Pancreas (tissue), 10 donors: ENCODE results near the gene ZBTB43. TPM values are rescaled to one million over a fixed set of nuclear protein-coding genes. Genes with fewer than 3 reads are reported as not detected.

Source experiments
- ATAC-seq, 4 donors: fragments of 200-7000 bp; cut with Tn5 transposase; one replicate each; pipeline versions ENCODE4 v1.8.0 to v1.9.1; 2020; ENCODE audit warnings: mild to moderate bottlenecking in 4 of 4, moderate library complexity in 4 of 4
- DNase-seq, 6 donors: peaks; one replicate each; pipeline ENCODE4 v3.0.0-alpha.2; 2020
- FAIRE-seq: peaks from 2 replicates; lab custom pipeline; 2012; peaks lifted over from hg19 to GRCh38; lab: Jason Lieb, UNC
- H3K27ac ChIP-seq, 4 donors: fragments of 200-600 bp; sonication (generic); 1 replicate in 3 of 4; 2 replicates in 1 of 4; pipeline versions ENCODE4 v1.5.0 to v1.8.0; 2020
- H3K27me3 ChIP-seq, 4 donors: fragments of 200-600 bp; one replicate each; pipeline ENCODE4 v1.8.0; 2021
- H3K36me3 ChIP-seq, 3 donors: fragments of 200-600 bp; sonication (generic) in 1 of 3; one replicate each; pipeline versions ENCODE4 v1.5.0 to v1.8.0; 2020 to 2021
- H3K4me1 ChIP-seq, 3 donors: fragments of 200-600 bp; one replicate each; pipeline ENCODE4 v1.8.0; 2021
- H3K4me3 ChIP-seq, 4 donors: fragments of 200-600 bp; sonication (generic) in 2 of 4; one replicate each; pipeline versions ENCODE4 v1.5.0 to v1.8.0; 2020 to 2021
- H3K9me3 ChIP-seq, 4 donors: fragments of 200-600 bp; one replicate each; pipeline ENCODE4 v1.8.0; 2021
- WGBS, 2 donors: extraction: QIAGEN DNeasy Blood & Tissue Kit; methylation state at CpG; one replicate each; pipeline ENCODE4 v1.1.7; 2013; 5-methylcytosine and 5-hydroxymethylcytosine counted together
- intact Hi-C, 3 donors: fragments of 100-400 bp; cut with DNase I; formaldehyde crosslinking; loops; one replicate each; pipeline versions ENCODE4 v1.11.1 to v1.14.2; 2022
- polyA plus RNA-seq, 2 donors: library from polyadenylated mRNA; stranded (reverse); fragments of 200-250 nt; gene quantifications; one replicate each; pipeline ENCODE4 v1.2.3, GENCODE V29; 2013
- total RNA-seq, 6 donors: library from RNA; stranded (reverse); fragmentation: NEBNext Ultra II Directional in 4 of 6; extraction: Animal tissue kit (Norgen Biotek cat#: 25700) in 4 of 6; gene quantifications; one replicate each; pipeline versions ENCODE4 v1.2.1 to v1.2.4, GENCODE V29; 2021 to 2023
- TF ChIP-seq, protein P1 (sequence below), 4 donors: fragments of 200-600 bp; sonication (generic) in 3 of 4; IDR thresholded peaks; one replicate each; pipeline versions ENCODE4 v1.5.0 to v1.8.0; 2021; ENCODE audit warnings: antibody characterized with exemption in 4 of 4
- donor health status: healthy with polysubstance abuse.
- donor health status: DM: no; HTN: no; CAD: no; lungs with moderate emphysema.
- donor health status: DM: no; HTN: no; CAD: no.
- donor health status: control.
- donor health status: control.
- donor health status: Bipolar disorder and iron deficiency.
- donor health status: DM: yes; HTN: yes; CAD: no.
- donor health status: DM: no; HTN: no; CAD: no.
- donor health status: DM: no; HTN: no; CAD: no.
- donor health status: DM: yes; HTN: yes; CAD: no.

Gene ZBTB43
- total and polyA plus RNA-seq, 8 donors, result 2.2 to 8.5 (median 5.7) TPM

DNA sequence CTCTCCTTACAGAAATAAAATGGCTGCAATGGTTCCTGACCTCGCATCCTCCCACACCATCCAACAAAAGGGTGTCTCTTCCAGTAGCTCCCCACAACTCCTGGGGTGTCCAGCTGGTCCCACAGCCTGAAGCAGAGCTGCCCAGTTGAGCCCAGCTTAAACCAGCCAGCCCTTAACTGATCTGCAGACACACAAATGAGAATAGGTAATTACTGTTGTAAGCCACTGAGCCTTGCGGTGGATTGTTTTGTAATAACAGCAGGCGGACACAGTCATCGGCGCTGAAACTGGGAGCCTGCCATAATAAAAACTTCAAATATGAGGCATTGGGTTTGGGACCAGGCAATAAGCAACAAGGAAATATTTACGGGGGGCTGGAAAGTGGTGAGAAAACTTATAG is 10.4 kb upstream of the ZBTB43 start:
- H3K27me3 ChIP-seq, result no peaks in the 10 kb centered on the region
- H3K27ac ChIP-seq, result no peak overlapping the region
- WGBS, 2 donors, result 82 to 83% methylated on average over 6 of the region's 6 CpGs
- ATAC-seq (no peak), FAIRE-seq (no peak), DNase-seq (no peak)
- H3K36me3 ChIP-seq, result no peaks in the 10 kb centered on the region
- H3K4me3 ChIP-seq, result no peak overlapping the region
- H3K4me1 ChIP-seq, result no peaks in the 10 kb centered on the region
- no peaks in the 10 kb centered on the region for H3K9me3 ChIP-seq
- intact Hi-C loops, result no loop called here
- TF ChIP-seq, protein P1, sequence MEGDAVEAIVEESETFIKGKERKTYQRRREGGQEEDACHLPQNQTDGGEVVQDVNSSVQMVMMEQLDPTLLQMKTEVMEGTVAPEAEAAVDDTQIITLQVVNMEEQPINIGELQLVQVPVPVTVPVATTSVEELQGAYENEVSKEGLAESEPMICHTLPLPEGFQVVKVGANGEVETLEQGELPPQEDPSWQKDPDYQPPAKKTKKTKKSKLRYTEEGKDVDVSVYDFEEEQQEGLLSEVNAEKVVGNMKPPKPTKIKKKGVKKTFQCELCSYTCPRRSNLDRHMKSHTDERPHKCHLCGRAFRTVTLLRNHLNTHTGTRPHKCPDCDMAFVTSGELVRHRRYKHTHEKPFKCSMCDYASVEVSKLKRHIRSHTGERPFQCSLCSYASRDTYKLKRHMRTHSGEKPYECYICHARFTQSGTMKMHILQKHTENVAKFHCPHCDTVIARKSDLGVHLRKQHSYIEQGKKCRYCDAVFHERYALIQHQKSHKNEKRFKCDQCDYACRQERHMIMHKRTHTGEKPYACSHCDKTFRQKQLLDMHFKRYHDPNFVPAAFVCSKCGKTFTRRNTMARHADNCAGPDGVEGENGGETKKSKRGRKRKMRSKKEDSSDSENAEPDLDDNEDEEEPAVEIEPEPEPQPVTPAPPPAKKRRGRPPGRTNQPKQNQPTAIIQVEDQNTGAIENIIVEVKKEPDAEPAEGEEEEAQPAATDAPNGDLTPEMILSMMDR (IDR thresholded peaks at IDR 0.05), result no peak

DNA sequence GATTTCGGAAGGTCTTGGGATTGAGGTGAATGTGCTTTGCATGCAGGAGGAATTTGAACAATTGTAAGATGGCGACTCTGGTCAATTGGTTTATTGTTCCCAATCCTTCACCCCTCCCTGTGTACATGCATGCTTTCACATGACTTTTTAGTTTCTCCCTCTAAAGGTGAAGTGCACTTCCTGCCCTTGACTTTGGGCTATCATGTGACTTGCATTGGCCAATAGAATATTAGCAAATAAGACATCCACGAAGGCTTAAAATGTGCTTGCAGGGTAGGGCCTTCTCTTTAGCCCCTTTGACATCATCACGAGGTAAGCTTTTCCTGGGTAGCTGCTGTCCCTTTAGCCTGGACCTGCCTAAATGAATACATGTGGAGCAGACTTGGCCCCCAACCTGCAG is 8.1 kb upstream of the ZBTB43 start:
- FAIRE-seq, result no peak
- TF ChIP-seq, protein P1 (IDR thresholded peaks at IDR 0.05), result no peak

DNA sequence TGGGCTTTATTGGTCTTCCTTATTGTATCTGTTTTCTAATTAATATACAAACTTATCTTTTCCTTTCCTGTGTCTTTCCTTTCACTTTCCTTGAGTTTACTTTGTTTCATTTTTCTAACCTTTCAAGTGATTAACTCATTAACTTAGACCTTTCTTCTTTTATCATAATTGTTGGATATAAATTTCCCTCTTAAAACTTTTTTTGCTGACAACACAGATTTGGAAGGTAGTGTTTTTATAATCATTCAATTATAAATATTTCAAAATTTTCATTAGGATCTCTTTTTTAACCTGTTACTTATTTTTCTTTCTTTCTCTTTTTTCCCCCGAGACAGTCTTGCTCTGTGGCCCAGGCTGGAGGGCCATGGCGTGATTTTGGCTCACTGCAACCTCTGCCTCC is 6.9 kb upstream of the ZBTB43 start:
- intact Hi-C loops, result no loop called here
- TF ChIP-seq, protein P1 (IDR thresholded peaks at IDR 0.05), result no peak
- Histone ChIP-seq H3K27ac (no peak overlapping the region), H3K4me3 (no peak overlapping the region), H3K9me3 (no peaks in the 10 kb centered on the region), H3K36me3 (no peaks in the 10 kb centered on the region), H3K27me3 (no peaks in the 10 kb centered on the region), H3K4me1 (no peaks in the 10 kb centered on the region)
- ATAC-seq (no peak), FAIRE-seq (no peak), DNase-seq (no peak)
- 59 to 73% methylated on average over 2 of the region's 2 CpGs for WGBS, 2 donors

More for the DNA sequence above, 8.1 kb upstream of the ZBTB43 start:
- intact Hi-C loops, result no loop called here
- 68% methylated on average over 4 of the region's 4 CpGs for WGBS, 2 donors
- H3K4me1 ChIP-seq, result no peaks in the 10 kb centered on the region
- H3K27me3 ChIP-seq, result no peaks in the 10 kb centered on the region
- no peak overlapping the region for H3K27ac ChIP-seq
- no peak for DNase-seq
- no peaks in the 10 kb centered on the region for H3K36me3 ChIP-seq
- no peaks in the 10 kb centered on the region for H3K9me3 ChIP-seq
- ATAC-seq, result no peak
- no peak overlapping the region for H3K4me3 ChIP-seq

DNA sequence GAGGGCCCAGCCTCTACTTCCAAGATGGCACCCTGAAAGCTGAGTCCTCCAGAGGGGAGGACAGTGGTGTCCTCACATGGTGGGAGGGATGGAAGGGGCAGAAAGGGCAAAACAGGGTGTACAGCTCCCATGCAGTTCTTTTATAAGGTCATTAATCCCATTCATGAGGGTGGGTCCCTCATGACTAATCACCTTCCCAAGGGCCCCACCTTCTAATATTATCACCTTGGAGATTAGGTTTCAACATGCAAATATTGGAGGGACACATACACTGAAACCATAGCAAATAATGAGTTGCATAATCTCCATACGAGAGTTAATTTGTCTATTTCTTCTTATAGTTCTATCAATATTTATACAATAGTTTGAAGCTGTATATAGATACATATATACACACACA is 5.8 kb upstream of the ZBTB43 start:
- ATAC-seq (no peak), FAIRE-seq (no peak), DNase-seq (no peak)
- no peaks in the 10 kb centered on the region for H3K4me1 ChIP-seq
- H3K36me3 ChIP-seq, result no peaks in the 10 kb centered on the region
- TF ChIP-seq, protein P1 (IDR thresholded peaks at IDR 0.05), result no peak
- no peaks in the 10 kb centered on the region for H3K27me3 ChIP-seq
- no peaks in the 10 kb centered on the region for H3K9me3 ChIP-seq
- H3K27ac ChIP-seq, result no peak overlapping the region
- H3K4me3 ChIP-seq, result no peak overlapping the region
- 50 to 59% methylated on average over 1 of the region's 1 CpG for WGBS, 2 donors
- intact Hi-C loops, result no loop called here

DNA sequence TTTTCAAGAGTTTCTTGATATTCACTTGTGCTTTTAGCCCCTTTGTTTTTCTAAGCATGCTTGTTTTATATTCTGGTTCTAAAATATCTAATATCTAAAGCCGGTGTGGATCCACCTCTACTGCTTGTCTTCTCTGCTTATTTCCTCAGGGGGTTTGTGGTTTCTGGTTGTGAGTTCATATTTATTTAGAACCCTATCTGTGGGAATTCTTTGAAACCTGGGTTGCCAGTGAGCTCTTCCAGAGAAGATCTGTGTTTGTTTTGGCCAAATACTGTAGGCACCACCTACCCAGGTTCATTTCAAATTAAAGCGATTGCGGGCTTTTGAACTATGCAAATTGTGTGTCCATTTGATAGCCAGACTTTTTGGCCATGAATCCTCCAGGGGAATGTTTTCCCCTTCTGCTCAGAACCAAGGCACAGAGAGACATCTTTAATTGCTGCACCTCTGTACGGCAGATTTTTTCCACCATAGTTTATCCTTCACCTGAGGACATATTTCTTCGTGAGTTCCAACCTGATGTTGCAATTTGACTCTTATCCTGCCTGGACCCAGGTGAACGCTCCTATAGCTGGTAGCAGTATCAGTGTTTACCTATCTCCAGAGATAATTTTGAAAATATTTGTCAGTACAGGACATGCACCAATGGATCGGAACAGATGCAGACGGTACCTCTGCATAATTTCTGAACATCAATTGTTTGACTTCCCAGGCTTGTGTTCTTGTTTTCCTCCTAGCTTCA is 2.4 kb upstream of the ZBTB43 start:
- no peak overlapping the region for H3K4me3 ChIP-seq
- no peaks in the 10 kb centered on the region for H3K36me3 ChIP-seq
- intact Hi-C loops, result no loop called here
- H3K27ac ChIP-seq, result no peak overlapping the region
- DNase-seq, result no peak
- TF ChIP-seq, protein P1 (IDR thresholded peaks at IDR 0.05), result no peak
- H3K4me1 ChIP-seq, result peaks cover 7 to 17% (median 11%) of the 10 kb centered on the region in 3 donors
- 57% methylated on average over 8 of the region's 8 CpGs for WGBS, 2 donors
- ATAC-seq, result no peak
- FAIRE-seq, result no peak
- no peaks in the 10 kb centered on the region for H3K27me3 ChIP-seq
- H3K9me3 ChIP-seq, result no peaks in the 10 kb centered on the region
